Activated CD8-positive, alpha-beta memory T cell treated with anti-CD3 and anti-CD28 coated beads, Interleukin-2, amount 50 U/mL, for 48 hours (primary cell): ENCODE measurements around the gene KIRREL3.

Source experiments
- DNase-seq: peaks from one replicate; pipeline ENCODE4 v3.0.0-alpha.2; 2020

KIRREL3 gene

GRCh38 chr11:126766440-126766839 lies 234.1 kb downstream of the KIRREL3 start:
- no peak for DNase-seq

- DNase-seq = no peak
These were observed 235.4 kb downstream of the KIRREL3 start for GRCh38 chr11:126765196-126765595.

- DNase-seq = no peak
These were observed 236.3 kb downstream of the KIRREL3 start for GRCh38 chr11:126764231-126764630.

GRCh38 chr11:126756855-126757254 lies 243.7 kb downstream of the KIRREL3 start:
- DNase-seq = no peak

GRCh38 chr11:126756421-126756820 lies 244.1 kb downstream of the KIRREL3 start:
- no peak for DNase-seq

- DNase-seq = no peak
These were observed 245.0 kb downstream of the KIRREL3 start for GRCh38 chr11:126755526-126755925.

- DNase-seq = no peak
These were observed 245.8 kb downstream of the KIRREL3 start for GRCh38 chr11:126754591-126755426.

- no peak for DNase-seq
These were observed 246.6 kb downstream of the KIRREL3 start for GRCh38 chr11:126753990-126754389.

GRCh38 chr11:126751242-126751641 lies 249.3 kb downstream of the KIRREL3 start:
- DNase-seq = no peak

GRCh38 chr11:126748793-126749192 lies 251.8 kb downstream of the KIRREL3 start:
- DNase-seq = no peak

- DNase-seq = no peak
These were observed 252.3 kb downstream of the KIRREL3 start for GRCh38 chr11:126748100-126748791.

- DNase-seq = no peak
These were observed 253.3 kb downstream of the KIRREL3 start for GRCh38 chr11:126747315-126747714.

- DNase-seq = no peak
These were observed 254.1 kb downstream of the KIRREL3 start for GRCh38 chr11:126746443-126746842.

GRCh38 chr11:126744699-126745098 lies 255.9 kb downstream of the KIRREL3 start:
- DNase-seq = no peak

GRCh38 chr11:126743628-126744027 lies 256.9 kb downstream of the KIRREL3 start:
- no peak for DNase-seq

- DNase-seq = no peak
These were observed 258.0 kb downstream of the KIRREL3 start for GRCh38 chr11:126742582-126742981.

GRCh38 chr11:126740846-126741245 lies 259.7 kb downstream of the KIRREL3 start:
- no peak for DNase-seq

GRCh38 chr11:126739499-126740145 lies 260.9 kb downstream of the KIRREL3 start:
- DNase-seq = no peak

- DNase-seq = no peak
These were observed 262.1 kb downstream of the KIRREL3 start for GRCh38 chr11:126738295-126739031.

GRCh38 chr11:126736682-126737572 lies 263.6 kb downstream of the KIRREL3 start:
- DNase-seq = no peak

- no peak for DNase-seq
These were observed 265.8 kb downstream of the KIRREL3 start for GRCh38 chr11:126734752-126735151.

GRCh38 chr11:126733685-126734084 lies 266.9 kb downstream of the KIRREL3 start:
- DNase-seq = no peak
